Subcutaneous adipose tissue (tissue), 4 donors: ENCODE data around the gene ARHGAP21. TPM values are rescaled to one million over a fixed set of nuclear protein-coding genes. Genes with fewer than 3 reads are reported as not detected.

Experiments
- total RNA-seq, 4 donors: library from RNA; depleted of rRNA; stranded (reverse); fragments of >200 nt; gene quantifications; one replicate each; pipeline ENCODE4 v1.1.0, GENCODE V29; 2016
- TF ChIP-seq, protein P1 (sequence below): fragments of 450-650 bp; IDR thresholded peaks from one replicate; pipeline ENCODE4 v1.5.1; 2016; ENCODE audit warnings: low read depth, mild to moderate bottlenecking, control low read depth, antibody characterized with exemption, moderate library complexity

ARHGAP21 gene
- total RNA-seq, 4 donors from 2014 or later = 117 to 235 (median 161) TPM

DNA sequence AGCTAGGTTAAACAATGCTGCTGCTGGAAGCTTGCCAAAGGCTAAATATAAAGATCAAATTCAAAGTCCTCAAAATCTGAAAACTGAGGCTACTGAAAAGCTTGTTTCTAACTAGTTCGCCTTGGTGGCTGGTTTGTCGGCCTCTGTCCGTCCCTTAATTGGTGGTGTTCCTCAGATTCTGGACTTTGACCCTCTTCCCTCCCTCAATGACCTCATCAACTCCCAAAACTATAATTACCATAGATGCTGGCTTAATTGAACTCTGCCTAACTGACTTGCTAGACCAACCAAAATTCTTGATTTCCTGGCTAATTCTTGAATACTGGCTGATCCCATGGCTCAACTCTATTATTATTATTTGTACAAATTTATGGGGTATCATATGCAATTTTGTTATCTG, 15.6 kb downstream of the ARHGAP21 start:
- TF ChIP-seq, protein P1, sequence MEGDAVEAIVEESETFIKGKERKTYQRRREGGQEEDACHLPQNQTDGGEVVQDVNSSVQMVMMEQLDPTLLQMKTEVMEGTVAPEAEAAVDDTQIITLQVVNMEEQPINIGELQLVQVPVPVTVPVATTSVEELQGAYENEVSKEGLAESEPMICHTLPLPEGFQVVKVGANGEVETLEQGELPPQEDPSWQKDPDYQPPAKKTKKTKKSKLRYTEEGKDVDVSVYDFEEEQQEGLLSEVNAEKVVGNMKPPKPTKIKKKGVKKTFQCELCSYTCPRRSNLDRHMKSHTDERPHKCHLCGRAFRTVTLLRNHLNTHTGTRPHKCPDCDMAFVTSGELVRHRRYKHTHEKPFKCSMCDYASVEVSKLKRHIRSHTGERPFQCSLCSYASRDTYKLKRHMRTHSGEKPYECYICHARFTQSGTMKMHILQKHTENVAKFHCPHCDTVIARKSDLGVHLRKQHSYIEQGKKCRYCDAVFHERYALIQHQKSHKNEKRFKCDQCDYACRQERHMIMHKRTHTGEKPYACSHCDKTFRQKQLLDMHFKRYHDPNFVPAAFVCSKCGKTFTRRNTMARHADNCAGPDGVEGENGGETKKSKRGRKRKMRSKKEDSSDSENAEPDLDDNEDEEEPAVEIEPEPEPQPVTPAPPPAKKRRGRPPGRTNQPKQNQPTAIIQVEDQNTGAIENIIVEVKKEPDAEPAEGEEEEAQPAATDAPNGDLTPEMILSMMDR = no peak

DNA sequence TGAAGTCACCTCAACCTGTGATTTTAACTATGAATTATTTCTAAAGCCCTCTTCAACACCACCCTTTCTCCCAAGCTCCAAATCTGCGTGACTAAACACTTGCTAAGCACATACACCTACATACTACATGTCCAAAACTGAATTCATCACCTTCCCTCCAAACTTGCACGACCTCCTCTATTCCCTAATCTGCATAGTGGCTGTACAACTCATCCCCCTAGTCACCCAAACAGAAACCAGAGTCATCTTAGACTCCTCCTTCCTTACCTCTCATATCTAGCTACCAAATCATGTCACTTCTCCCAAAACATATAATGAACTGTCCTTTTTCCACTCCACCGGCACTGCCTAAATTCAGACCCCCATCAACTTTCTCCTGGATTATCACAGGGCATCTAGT, 16.2 kb downstream of the ARHGAP21 start:
- TF ChIP-seq, protein P1 = no peak

DNA sequence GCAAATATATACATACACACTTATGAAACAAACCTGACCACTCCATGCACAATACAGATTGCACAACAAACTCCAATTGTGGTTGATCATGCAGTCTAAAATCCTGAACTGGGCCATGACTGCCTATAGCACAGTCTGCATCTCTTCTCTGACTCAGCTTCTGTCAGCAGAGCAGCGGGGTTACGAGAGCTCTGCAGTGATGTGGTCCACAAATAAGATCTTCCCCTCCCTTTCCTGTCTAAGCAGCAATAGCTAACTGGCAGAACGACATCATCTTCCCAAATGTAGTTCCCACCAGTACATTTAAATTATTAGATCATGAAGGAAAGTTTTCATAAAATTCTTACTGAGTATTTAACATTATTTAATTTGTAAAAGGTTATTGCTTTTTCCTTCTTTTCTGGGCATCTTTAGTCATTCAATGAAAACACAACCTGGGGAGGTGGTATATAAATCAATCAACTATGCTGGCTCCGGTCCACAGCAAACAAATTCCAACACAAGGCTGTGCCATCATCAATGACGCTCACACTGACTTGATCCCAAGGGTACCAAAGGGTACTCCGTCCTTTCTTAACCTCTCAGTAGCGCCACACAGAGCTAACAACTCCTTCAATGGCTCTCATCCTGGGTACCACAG, 17.1 kb downstream of the ARHGAP21 start:
- TF ChIP-seq, protein P1 = no peak

DNA sequence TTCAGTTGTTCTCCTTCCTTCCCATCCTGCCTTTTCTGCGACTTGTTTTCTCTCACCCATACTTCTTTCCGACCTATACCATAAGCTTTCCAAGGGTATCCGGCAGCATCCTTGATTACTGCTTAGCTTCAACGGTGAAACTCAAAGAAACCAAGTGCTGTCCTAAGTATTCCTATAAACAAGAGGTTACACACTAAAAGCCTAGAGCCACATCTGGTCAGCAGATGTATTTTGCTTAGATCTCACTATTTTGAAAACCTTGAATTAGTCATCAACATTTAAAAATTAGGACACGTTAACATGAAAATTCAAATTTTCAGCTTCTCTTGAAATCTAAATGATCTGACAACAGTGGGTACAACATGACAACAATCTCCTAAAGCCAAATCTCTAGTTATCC, 20.0 kb downstream of the ARHGAP21 start:
- TF ChIP-seq, protein P1 = no peak

DNA sequence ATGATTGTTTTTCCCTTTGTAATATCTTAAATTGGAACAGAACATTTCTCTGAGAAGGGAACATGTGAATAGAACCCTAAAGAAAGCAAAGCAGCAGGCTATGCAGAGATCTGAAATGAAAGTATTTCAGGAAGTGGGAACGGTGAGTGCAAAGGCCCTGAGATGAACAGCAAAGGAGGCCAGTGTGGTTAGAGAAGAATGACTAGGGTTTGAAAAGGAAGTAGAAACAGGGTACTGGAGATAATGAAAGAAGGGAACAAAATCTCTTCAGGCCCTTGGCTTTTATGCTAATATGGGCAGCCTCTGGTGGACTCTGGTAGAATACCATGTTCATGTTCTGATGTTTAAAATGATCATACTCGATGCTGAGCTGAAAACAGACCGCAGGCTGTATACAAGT, 22.2 kb downstream of the ARHGAP21 start:
- TF ChIP-seq, protein P1 = no peak

DNA sequence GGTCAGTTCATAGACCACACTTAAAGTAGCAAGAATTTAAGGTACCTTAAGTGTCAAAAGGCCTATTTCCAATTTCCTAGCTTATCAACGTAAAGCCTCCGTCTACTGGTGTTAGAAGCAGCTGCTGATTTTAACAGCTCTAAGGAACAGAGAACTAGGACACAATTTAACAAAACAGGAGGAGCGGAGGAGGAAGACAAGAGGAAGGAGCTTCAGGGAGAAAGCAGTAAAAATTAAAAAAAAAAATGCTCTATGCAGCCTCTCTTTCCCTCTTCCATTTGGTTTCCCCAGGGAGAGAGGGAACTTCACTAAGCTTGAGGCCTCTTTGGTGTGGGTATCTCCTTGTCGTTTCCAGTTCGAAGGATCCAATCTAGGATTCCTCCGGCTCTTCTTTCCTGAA, 22.7 kb downstream of the ARHGAP21 start:
- TF ChIP-seq, protein P1 = no peak

DNA sequence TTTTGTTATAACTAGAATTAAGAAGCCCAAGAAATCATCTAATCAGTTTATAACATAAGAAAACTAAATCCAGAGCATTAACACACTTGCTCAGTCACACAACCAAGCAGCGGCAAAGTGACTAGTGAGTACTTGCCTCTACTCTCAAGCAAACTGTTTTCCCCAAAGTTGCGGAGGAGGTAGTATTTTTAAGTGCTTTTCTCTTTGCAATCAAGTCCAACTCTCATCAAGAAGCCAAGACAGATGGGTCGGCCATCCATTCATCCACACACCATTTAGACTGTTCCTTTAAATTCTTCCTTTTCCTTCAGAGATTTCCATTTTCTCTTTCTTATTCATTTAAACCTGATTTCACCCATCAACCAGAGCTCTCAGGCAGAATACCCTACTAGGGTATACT, 25.4 kb downstream of the ARHGAP21 start:
- TF ChIP-seq, protein P1 = no peak
